ENCODE results near the gene MED31. TPM values are rescaled to one million over a fixed set of nuclear protein-coding genes. Genes with fewer than 3 reads are reported as not detected.

The MED31 gene
- total and polyA plus RNA-seq, 2 of the 13 experiments (the other 11 are each of a cell fraction or from before 2014, with no cell fraction given), result 19.0 to 20.9 TPM

DNA sequence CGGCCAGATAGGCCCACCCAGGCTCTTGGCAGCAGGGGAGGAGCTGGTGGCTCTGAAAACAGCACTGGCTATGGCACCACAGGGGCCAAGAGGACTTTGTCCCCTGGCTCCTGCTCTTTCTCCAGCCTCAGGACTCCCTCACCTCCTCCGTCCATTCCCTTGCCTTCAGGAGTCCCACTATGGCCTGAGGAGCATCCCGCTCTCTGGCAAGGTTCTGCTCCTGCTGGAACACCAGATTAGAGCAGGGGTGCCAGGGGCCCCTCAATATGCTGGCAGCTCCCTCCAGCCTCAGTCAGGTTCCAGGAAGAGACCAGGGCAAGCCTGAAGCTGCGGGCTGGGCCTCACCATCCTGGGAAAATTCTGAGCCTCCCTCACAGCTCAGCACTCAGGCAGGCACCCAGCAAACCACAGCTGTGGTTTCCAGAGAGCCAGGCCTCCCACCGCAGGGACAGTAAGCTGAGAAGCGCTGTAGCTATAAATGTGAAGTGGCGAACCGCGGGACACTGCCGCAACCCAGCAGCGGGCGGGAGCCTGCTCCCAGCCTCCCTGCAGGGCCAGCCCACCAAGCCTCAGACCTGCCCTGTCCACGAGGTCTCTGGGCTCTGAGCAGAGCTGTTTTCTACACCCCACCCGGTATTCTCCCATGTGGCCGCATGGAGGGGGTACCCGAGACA, 25.9 kb upstream of the MED31 start:
- BruUV-seq (replicated peaks), result no TSS peak
- POLR2A ChIA-PET, result interaction anchor here (0.8 to 5.0 kb wide), 14 partner anchors 8 to 359 kb away, joined by 3 to 119 read pairs (median 4); partner anchors contain the start of genes C17orf100, MED31, SLC13A5 and SLC16A13
- FAIRE-seq, result peak; percentile 54
- no peak for TF ChIP-seq MAZ (IDR thresholded peaks at IDR 0.05; ENCODE audit: borderline replicate concordance, low read depth, low read length)
- TF ChIP-seq MAZ (CRISPR knock-in tag; IDR thresholded peaks at IDR 0.05; ENCODE audit: low read depth), result 0 out of 2 replicates have a peak, but pooled peaks have one; percentile 50
- no peak for TF ChIP-seq ZSCAN20 (CRISPR knock-in tag; IDR thresholded peaks at IDR 0.05; ENCODE audit: borderline replicate concordance)
- TF ChIP-seq PAXIP1 (CRISPR knock-in tag; conservative IDR thresholded peaks at IDR 0.05), result peak; percentile 44; the same call in 1 of the 2 replicates
- no peak for TF ChIP-seq ZNF569 (CRISPR knock-in tag; IDR thresholded peaks at IDR 0.05; ENCODE audit: borderline replicate concordance)
- 0 out of 2 replicates have a peak, but pooled peaks have one; percentile 57 for TF ChIP-seq ZNF792 (CRISPR knock-in tag; IDR thresholded peaks at IDR 0.05)
- TF ChIP-seq ZNF432 (CRISPR knock-in tag; IDR thresholded peaks at IDR 0.05; ENCODE audit: borderline replicate concordance), result no peak
- 0 out of 2 replicates have a peak, but pooled peaks have one; percentile 32 for TF ChIP-seq ZNF230 (CRISPR knock-in tag; IDR thresholded peaks at IDR 0.05)
- TF ChIP-seq ZNF672 (CRISPR knock-in tag; IDR thresholded peaks at IDR 0.05), result no peak
- no peak for TF ChIP-seq GLI4 (CRISPR knock-in tag; IDR thresholded peaks at IDR 0.05; ENCODE audit: borderline replicate concordance)
- 0 out of 2 replicates have a peak, but pooled peaks have one; percentile 25 for TF ChIP-seq THRA (CRISPR knock-in tag; IDR thresholded peaks at IDR 0.05; ENCODE audit: borderline replicate concordance)
- TF ChIP-seq ZNF503 (CRISPR knock-in tag; IDR thresholded peaks at IDR 0.05), result no peak
- TF ChIP-seq ARNTL (CRISPR knock-in tag; IDR thresholded peaks at IDR 0.05), result no peak
- no peak for TF ChIP-seq TEAD2 (CRISPR knock-in tag; IDR thresholded peaks at IDR 0.05)
- TF ChIP-seq ASH2L (IDR thresholded peaks at IDR 0.05; ENCODE audit: insufficient read length, low read depth, low read length), result no peak
- TF ChIP-seq STAG1 (CRISPR knock-in tag; IDR thresholded peaks at IDR 0.05), result no peak
- no peak for TF ChIP-seq ZNF660 (CRISPR knock-in tag; IDR thresholded peaks at IDR 0.05; ENCODE audit: borderline replicate concordance, low read depth)

More for the DNA sequence above, 25.9 kb upstream of the MED31 start:
- CTCF ChIA-PET (ENCODE audit: low intra/inter-chr PET ratio, low total read pairs), result interaction anchor here (1.1 kb wide), 1 partner anchor 35 kb away, joined by 3 read pairs; the partner anchor contains the start of gene SLC13A5
- Histone ChIP-seq H2AFZ (ENCODE audit: low read length) (peak overlapping the region; percentile 72), H4K20me1 (ENCODE audit: insufficient read depth, low read length) (no peaks in the 10 kb centered on the region), H3K9ac (ENCODE audit: insufficient read depth, low read depth, low read length) (peak overlapping the region; percentile 57), H3K4me2 (ENCODE audit: low read depth, low read length) (peak overlapping the region; percentile 89), H3K9me3 (ENCODE audit: low read length) (no peaks in the 10 kb centered on the region), H3K27ac (ENCODE audit: extremely low read length, insufficient read depth, low read length) (peak overlapping the region; percentile 49), H3K36me3 (replicated peaks in 1 of 2; ENCODE audit: control insufficient read depth in 1 of 2, insufficient read depth in 2 of 2, low read length in 2 of 2) (no peaks in the 10 kb centered on the region), H3K4me1 (ENCODE audit: insufficient read depth, low read length) (peaks cover 72% of the 10 kb centered on the region), H3K4me3 (replicated peaks in 1 of 3; ENCODE audit: insufficient read depth in 1 of 3, low read depth in 2 of 3, low read length in 3 of 3) (peak overlapping the region; percentile 33 to 64 (median 43); a peak in 5 of 6 replicates), H3K79me2 (ENCODE audit: insufficient read depth, low read length) (no peaks in the 10 kb centered on the region), H3K27me3 (ENCODE audit: control insufficient read depth in 1 of 2, insufficient read depth in 2 of 2, low read length in 2 of 2) (no peaks in the 10 kb centered on the region; a peak in 1 of 5 replicates)
- WGBS (ENCODE audit: low lambda C conversion rate), result 40% methylated on average over 2 of the region's 16 CpGs
- intact Hi-C loops (cut with micrococcal nuclease; ENCODE audit: unreplicated experiment), result no loop called here
- in situ Hi-C loops (cut with HindIII; ENCODE audit: extremely low pct_ligation_motif_present, low pct_unique_long_range_greater_than_20kb), result no loop called here
- DNase-seq (ENCODE audit: low spot score) (peak; percentile 27), ATAC-seq (peak; percentile 69)

Measured in HepG2 (cell line).